ENCODE results near the gene SLC2A4RG. TPM values are rescaled to one million over a fixed set of nuclear protein-coding genes. Genes with fewer than 3 reads are reported as not detected.

Gene SLC2A4RG
- total RNA-seq, 2 donors from 2014 or later: 69.3 to 108 TPM

DNA sequence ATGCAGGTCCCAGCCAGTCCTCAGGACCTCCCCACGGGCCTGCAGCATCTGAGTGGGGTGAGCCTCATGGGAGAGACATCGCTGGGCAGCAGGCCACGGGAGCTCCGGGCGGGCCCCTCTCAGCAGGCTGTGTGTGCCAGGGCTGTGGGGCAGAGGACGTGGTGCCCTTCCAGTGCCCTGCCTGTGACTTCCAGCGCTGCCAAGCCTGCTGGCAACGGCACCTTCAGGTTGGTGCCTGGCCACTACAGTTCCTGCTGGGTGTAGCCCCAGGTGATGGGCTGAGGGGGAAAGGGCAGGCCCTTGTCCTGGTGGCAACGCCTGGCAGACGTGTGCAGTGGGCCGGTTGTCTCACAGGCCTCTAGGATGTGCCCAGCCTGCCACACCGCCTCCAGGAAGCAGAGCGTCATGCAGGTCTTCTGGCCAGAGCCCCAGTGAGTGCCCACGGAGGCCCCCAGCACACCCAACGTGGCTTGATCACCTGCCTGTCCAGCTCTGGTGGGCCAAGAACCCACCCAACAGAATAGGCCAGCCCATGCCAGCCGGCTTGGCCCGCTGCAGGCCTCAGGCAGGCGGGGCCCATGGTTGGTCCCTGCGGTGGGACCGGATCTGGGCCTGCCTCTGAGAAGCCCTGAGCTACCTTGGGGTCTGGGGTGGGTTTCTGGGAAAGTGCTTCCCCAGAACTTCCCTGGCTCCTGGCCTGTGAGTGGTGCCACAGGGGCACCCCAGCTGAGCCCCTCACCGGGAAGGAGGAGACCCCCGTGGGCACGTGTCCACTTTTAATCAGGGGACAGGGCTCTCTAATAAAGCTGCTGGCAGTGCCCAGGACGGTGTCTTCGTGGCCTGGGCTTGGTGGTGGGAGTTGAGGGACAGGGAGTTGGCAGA is 43.9 kb upstream of the SLC2A4RG start:
- peak; percentile 43 for DNase-seq
- Mint-ChIP-seq H3K4me3 (no peak overlapping the region), H3K27me3 (ENCODE audit: insufficient read depth) (no peaks in the 10 kb centered on the region), H3K9me3 (peaks cover 2% of the 10 kb centered on the region), H3K36me3 (ENCODE audit: low read depth) (peaks cover 10% of the 10 kb centered on the region), H3K4me1 (no peaks in the 10 kb centered on the region), H3K27ac (no peak overlapping the region)
- no peaks in the 10 kb centered on the region for H3K4me1 ChIP-seq (ENCODE audit: control insufficient read depth, insufficient read depth, low read length)
- H3K27me3 ChIP-seq (ENCODE audit: control insufficient read depth, insufficient read depth, low read length, poor library complexity, severe bottlenecking): no peaks in the 10 kb centered on the region
- no peak for TF ChIP-seq CTCF (conservative IDR thresholded peaks at IDR 0.05)
- no peak overlapping the region for H3K27ac ChIP-seq (ENCODE audit: low read depth, low read length)
- no peak overlapping the region for H3K4me3 ChIP-seq (ENCODE audit: low read length)
- H3K9ac ChIP-seq (ENCODE audit: extremely low read depth, low read length, poor library complexity, severe bottlenecking): no peak overlapping the region
- H3K9me3 ChIP-seq (ENCODE audit: control insufficient read depth, low read length): no peaks in the 10 kb centered on the region
- H3K36me3 ChIP-seq (ENCODE audit: control insufficient read depth, insufficient read depth, low read length): no peaks in the 10 kb centered on the region
- WGBS, 2 experiments (ENCODE audit: insufficient coverage in 1 of 2, insufficient read length in 1 of 2): 92 to 99% methylated on average over 16 to 25 of the region's 25 CpGs

- no peak overlapping the region for H3K27ac Mint-ChIP-seq
- Histone ChIP-seq H3K27ac (ENCODE audit: low read depth, low read length) (no peak overlapping the region), H3K4me3 (ENCODE audit: low read length) (no peak overlapping the region), H3K36me3 (ENCODE audit: control insufficient read depth, insufficient read depth, low read length) (no peaks in the 10 kb centered on the region), H3K9ac (ENCODE audit: extremely low read depth, low read length, poor library complexity, severe bottlenecking) (no peak overlapping the region), H3K9me3 (ENCODE audit: control insufficient read depth, low read length) (no peaks in the 10 kb centered on the region), H3K27me3 (ENCODE audit: control insufficient read depth, insufficient read depth, low read length, poor library complexity, severe bottlenecking) (no peaks in the 10 kb centered on the region), H3K4me1 (ENCODE audit: control insufficient read depth, insufficient read depth, low read length) (no peaks in the 10 kb centered on the region)
- peaks cover 2% of the 10 kb centered on the region for H3K9me3 Mint-ChIP-seq
- H3K27me3 Mint-ChIP-seq (ENCODE audit: insufficient read depth): no peaks in the 10 kb centered on the region
- DNase-seq: peak; percentile 90
- TF ChIP-seq CTCF (conservative IDR thresholded peaks at IDR 0.05): no peak
- 72% methylated on average over 6 of the region's 6 CpGs; no CpG with 5 or more reads in 1 of the 2 experiments for WGBS, 2 experiments (ENCODE audit: insufficient coverage in 1 of 2, insufficient read length in 1 of 2)
- no peak overlapping the region for H3K4me3 Mint-ChIP-seq
- H3K4me1 Mint-ChIP-seq: no peaks in the 10 kb centered on the region
- peaks cover 9% of the 10 kb centered on the region for H3K36me3 Mint-ChIP-seq (ENCODE audit: low read depth)
Measured at GRCh38 chr20:63696306-63696627, 43.3 kb upstream of the SLC2A4RG start.

GRCh38 chr20:63696628-63697356 is 42.8 kb upstream of the SLC2A4RG start, which contains the start of gene TNFRSF6B:
Gene TNFRSF6B, plus strand, starts transcription at chr20:63696652. Its CDS starts 116 bp downstream, at chr20:63696768.
- Mint-ChIP-seq H3K4me3 (no peak within 1 kb of the TSS), H3K27me3 (ENCODE audit: insufficient read depth) (no peaks in the 10 kb centered on the region), H3K27ac (no peak within 1 kb of the TSS), H3K4me1 (no peaks in the 10 kb centered on the region), H3K36me3 (ENCODE audit: low read depth) (peaks cover 6% of the 10 kb centered on the region), H3K9me3 (peaks cover 2% of the 10 kb centered on the region)
- Histone ChIP-seq H3K9me3 (ENCODE audit: control insufficient read depth, low read length) (no peaks in the 10 kb centered on the region), H3K36me3 (ENCODE audit: control insufficient read depth, insufficient read depth, low read length) (no peaks in the 10 kb centered on the region), H3K4me1 (ENCODE audit: control insufficient read depth, insufficient read depth, low read length) (no peaks in the 10 kb centered on the region), H3K4me3 (ENCODE audit: low read length) (no peak within 1 kb of the TSS), H3K9ac (ENCODE audit: extremely low read depth, low read length, poor library complexity, severe bottlenecking) (no peak within 1 kb of the TSS), H3K27ac (ENCODE audit: low read depth, low read length) (no peak within 1 kb of the TSS), H3K27me3 (ENCODE audit: control insufficient read depth, insufficient read depth, low read length, poor library complexity, severe bottlenecking) (no peaks in the 10 kb centered on the region)
- TF ChIP-seq CTCF (conservative IDR thresholded peaks at IDR 0.05): no peak
- WGBS, 2 experiments (ENCODE audit: insufficient coverage in 1 of 2, insufficient read length in 1 of 2): 79 to 88% methylated on average over 28 to 52 of the region's 52 CpGs
- DNase-seq: peak; percentile 67
